ENCODE measurements around the gene OVOL3.

- TF ChIP-seq, protein P1, sequence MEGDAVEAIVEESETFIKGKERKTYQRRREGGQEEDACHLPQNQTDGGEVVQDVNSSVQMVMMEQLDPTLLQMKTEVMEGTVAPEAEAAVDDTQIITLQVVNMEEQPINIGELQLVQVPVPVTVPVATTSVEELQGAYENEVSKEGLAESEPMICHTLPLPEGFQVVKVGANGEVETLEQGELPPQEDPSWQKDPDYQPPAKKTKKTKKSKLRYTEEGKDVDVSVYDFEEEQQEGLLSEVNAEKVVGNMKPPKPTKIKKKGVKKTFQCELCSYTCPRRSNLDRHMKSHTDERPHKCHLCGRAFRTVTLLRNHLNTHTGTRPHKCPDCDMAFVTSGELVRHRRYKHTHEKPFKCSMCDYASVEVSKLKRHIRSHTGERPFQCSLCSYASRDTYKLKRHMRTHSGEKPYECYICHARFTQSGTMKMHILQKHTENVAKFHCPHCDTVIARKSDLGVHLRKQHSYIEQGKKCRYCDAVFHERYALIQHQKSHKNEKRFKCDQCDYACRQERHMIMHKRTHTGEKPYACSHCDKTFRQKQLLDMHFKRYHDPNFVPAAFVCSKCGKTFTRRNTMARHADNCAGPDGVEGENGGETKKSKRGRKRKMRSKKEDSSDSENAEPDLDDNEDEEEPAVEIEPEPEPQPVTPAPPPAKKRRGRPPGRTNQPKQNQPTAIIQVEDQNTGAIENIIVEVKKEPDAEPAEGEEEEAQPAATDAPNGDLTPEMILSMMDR (IDR thresholded peaks at IDR 0.05) = no peak
- TF ChIP-seq POLR2A (IDR thresholded peaks at IDR 0.05) = no peak
These were observed 26.5 kb upstream of the OVOL3 start for GRCh38 chr19:36084231-36085009.

Data from prostate gland (tissue), 2 donors.